ENCODE data around the gene LRRC26. TPM values are rescaled to one million over a fixed set of nuclear protein-coding genes. Genes with fewer than 3 reads are reported as not detected.

The LRRC26 gene
- total RNA-seq, 1 experiment from 2014 or later = 2.4 TPM

DNA sequence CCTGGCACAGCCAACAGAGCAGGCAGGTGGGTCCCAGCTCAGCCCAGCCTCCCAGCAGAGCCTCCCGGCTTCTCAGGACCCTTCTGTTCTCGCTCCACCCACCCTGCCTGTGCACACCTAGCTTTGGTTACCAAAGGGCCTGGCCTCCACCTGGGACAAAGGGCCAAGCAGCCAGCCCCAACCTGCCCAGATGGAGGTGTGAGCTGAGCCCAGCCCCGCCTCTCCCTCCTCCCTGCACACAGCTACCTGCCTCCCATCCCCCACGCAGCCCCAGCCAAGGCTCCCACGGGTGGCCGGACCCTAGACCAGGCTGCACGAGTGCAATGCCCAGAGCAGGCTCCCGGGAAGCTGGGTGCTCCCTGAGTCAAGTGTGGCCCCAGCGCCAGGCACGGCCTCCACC is 25.1 kb upstream of the LRRC26 start:
- H4K20me1 ChIP-seq (ENCODE audit: insufficient read depth) = no peaks in the 10 kb centered on the region
- H3K36me3 ChIP-seq (ENCODE audit: control insufficient read depth in 1 of 2, insufficient read depth in 2 of 2, low read length in 2 of 2) = peaks cover 0 to 5% of the 10 kb centered on the region in 2 experiments; a peak in 1 of 4 replicates
- no TSS peak for BruUV-seq (replicated peaks)
- intact Hi-C loops (cut with micrococcal nuclease) = no loop called here
- peak overlapping the region; percentile 37 for H3K4me2 ChIP-seq (ENCODE audit: low read length)
- ChIA-PET POLR2A (interaction anchor here (2.2 kb wide), 1 partner anchor 46 kb away, joined by 6 read pairs; the partner anchor contains the start of gene TUBB4B), RAD21 (ENCODE audit: low non-redundant PET in 1 of 2, low total read pairs in 2 of 2, uncharacterized antibody in 2 of 2, unreplicated experiment in 2 of 2) (no interaction called here), CTCF (interaction anchor here (1.2 to 1.7 kb wide), 2 partner anchors 33 to 42 kb away, joined by 3 to 4 read pairs; partner anchors contain the start of gene RNF224)
- H3K4me3 ChIP-seq (replicated peaks in 1 of 2; ENCODE audit: low read depth in 1 of 2, low read length in 2 of 2) = no peak overlapping the region
- no peaks in the 10 kb centered on the region for H3K9me2 ChIP-seq (ENCODE audit: insufficient read depth)
- H3K79me2 ChIP-seq (ENCODE audit: insufficient read depth, low read length) = peaks cover 21% of the 10 kb centered on the region
- no peaks in the 10 kb centered on the region for H3K9me3 ChIP-seq (ENCODE audit: control insufficient read depth in 1 of 2, insufficient read depth in 1 of 2, low read depth in 1 of 2, low read length in 2 of 2)
- H2AFZ ChIP-seq (ENCODE audit: low read depth, low read length, poor library complexity, severe bottlenecking) = no peak overlapping the region
- no peak for DNase-seq (ENCODE audit: low read depth, low spot score)
- no peak for ATAC-seq
- no peak overlapping the region for H3K9ac ChIP-seq (ENCODE audit: low read length)
- H3K27ac ChIP-seq (ENCODE audit: low read depth, low read length) = peak overlapping the region; percentile 38; the same call in 1 of the 2 replicates
- no peak for TF ChIP-seq CBX3 (IDR thresholded peaks at IDR 0.05; ENCODE audit: low read depth)
- no peak for TF ChIP-seq ELF1 (IDR thresholded peaks at IDR 0.05; ENCODE audit: borderline replicate concordance, low read depth)
- TF ChIP-seq, protein P1, sequence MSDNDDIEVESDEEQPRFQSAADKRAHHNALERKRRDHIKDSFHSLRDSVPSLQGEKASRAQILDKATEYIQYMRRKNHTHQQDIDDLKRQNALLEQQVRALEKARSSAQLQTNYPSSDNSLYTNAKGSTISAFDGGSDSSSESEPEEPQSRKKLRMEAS (IDR thresholded peaks at IDR 0.05) = no peak
- no peak for TF ChIP-seq POLR2A (IDR thresholded peaks at IDR 0.05; ENCODE audit: borderline replicate concordance, extremely low read depth, insufficient read depth, insufficient read length)
- no peak for TF ChIP-seq EGR1 (IDR thresholded peaks at IDR 0.05; ENCODE audit: low read depth)
- no peak for TF ChIP-seq JUND (IDR thresholded peaks at IDR 0.05)
- TF ChIP-seq TCF7L2 (IDR thresholded peaks at IDR 0.05; ENCODE audit: borderline replicate concordance, extremely low read depth, insufficient read depth, insufficient read length) = no peak
- no peak for TF ChIP-seq ZNF274 (IDR thresholded peaks at IDR 0.05; ENCODE audit: low read depth, low read length)
- no peak for TF ChIP-seq RAD21 (IDR thresholded peaks at IDR 0.05; ENCODE audit: low read depth)
- TF ChIP-seq ATF3 (IDR thresholded peaks at IDR 0.05) = no peak
- TF ChIP-seq FOSL1 (IDR thresholded peaks at IDR 0.05; ENCODE audit: low read depth) = no peak
- TF ChIP-seq CTCF (IDR thresholded peaks at IDR 0.05 in 2 of 3, conservative IDR thresholded peaks at IDR 0.05 in 1 of 3; ENCODE audit: borderline replicate concordance in 1 of 3, insufficient read depth in 1 of 3, low read depth in 2 of 3, low read length in 2 of 3) = no peak
- no peak for TF ChIP-seq POLR2AphosphoS5 (IDR thresholded peaks at IDR 0.05; ENCODE audit: low read depth, low read length)
- no peak for TF ChIP-seq ZBTB33 (IDR thresholded peaks at IDR 0.05; ENCODE audit: extremely low read depth, insufficient replicate concordance, low read length)
- TF ChIP-seq SP1 (IDR thresholded peaks at IDR 0.05; ENCODE audit: low read depth) = no peak
- TF ChIP-seq YY1 (IDR thresholded peaks at IDR 0.05; ENCODE audit: extremely low read depth, insufficient replicate concordance, low read depth, low read length) = no peak
- no peak for TF ChIP-seq CEBPB (IDR thresholded peaks at IDR 0.05; ENCODE audit: low read depth)
- no peak for TF ChIP-seq SRF (IDR thresholded peaks at IDR 0.05; ENCODE audit: low read depth)
- no peaks in the 10 kb centered on the region for H3K27me3 ChIP-seq (ENCODE audit: insufficient read depth, low read length)
- peaks cover 35 to 57% of the 10 kb centered on the region in 2 experiments for H3K4me1 ChIP-seq (ENCODE audit: control insufficient read depth in 1 of 2, insufficient read depth in 2 of 2, low read length in 2 of 2)

Data from HCT116 (cell line).